ENCODE data around the gene PTPN3. TPM values are rescaled to one million over a fixed set of nuclear protein-coding genes. Genes with fewer than 3 reads are reported as not detected.

The PTPN3 gene
- polyA plus RNA-seq, 1 experiment, result 1.1 TPM

DNA sequence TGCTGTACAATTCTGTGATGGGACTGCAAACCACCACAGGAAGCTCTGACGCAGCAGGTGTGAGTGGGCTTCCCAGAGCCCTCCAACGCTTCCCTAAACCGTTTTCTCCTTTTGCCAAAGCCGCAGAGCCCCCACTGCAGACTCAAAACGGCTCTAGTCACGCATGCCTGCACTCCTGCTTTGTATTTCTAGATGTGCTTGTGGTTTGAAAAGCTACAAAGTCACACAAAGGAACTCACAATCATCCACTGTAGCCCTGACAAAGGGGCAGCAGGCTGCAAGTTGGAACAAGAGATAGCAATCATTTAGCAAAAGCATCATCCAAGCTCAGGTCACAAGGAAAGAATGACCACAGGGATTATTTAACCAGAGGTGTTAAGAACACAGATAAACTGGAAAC, 79.3 kb downstream of the PTPN3 start:
- TF ChIP-seq, protein P1, sequence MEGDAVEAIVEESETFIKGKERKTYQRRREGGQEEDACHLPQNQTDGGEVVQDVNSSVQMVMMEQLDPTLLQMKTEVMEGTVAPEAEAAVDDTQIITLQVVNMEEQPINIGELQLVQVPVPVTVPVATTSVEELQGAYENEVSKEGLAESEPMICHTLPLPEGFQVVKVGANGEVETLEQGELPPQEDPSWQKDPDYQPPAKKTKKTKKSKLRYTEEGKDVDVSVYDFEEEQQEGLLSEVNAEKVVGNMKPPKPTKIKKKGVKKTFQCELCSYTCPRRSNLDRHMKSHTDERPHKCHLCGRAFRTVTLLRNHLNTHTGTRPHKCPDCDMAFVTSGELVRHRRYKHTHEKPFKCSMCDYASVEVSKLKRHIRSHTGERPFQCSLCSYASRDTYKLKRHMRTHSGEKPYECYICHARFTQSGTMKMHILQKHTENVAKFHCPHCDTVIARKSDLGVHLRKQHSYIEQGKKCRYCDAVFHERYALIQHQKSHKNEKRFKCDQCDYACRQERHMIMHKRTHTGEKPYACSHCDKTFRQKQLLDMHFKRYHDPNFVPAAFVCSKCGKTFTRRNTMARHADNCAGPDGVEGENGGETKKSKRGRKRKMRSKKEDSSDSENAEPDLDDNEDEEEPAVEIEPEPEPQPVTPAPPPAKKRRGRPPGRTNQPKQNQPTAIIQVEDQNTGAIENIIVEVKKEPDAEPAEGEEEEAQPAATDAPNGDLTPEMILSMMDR (IDR thresholded peaks at IDR 0.05; ENCODE audit: insufficient read depth, low read depth, low read length), result no peak
- Histone ChIP-seq H3K36me3 (ENCODE audit: control insufficient read depth, insufficient read depth, low read length) (no peaks in the 10 kb centered on the region), H3K27me3 (ENCODE audit: control insufficient read depth, insufficient read depth, low read length) (no peaks in the 10 kb centered on the region), H3K4me3 (ENCODE audit: low read depth, low read length) (no peak overlapping the region)
- no peak for DNase-seq (ENCODE audit: low read depth)
- POLR2A ChIA-PET, result no interaction called here
- CTCF ChIA-PET, result interaction anchor here (2.0 kb wide), 1 partner anchor 8 kb away, joined by 9 read pairs; no protein-coding TSS in a partner anchor

- POLR2A ChIA-PET, result no interaction called here
- no peaks in the 10 kb centered on the region for H3K36me3 ChIP-seq (ENCODE audit: control insufficient read depth, insufficient read depth, low read length)
- CTCF ChIA-PET, result interaction anchor here (2.0 kb wide), 1 partner anchor 7 kb away, joined by 9 read pairs; no protein-coding TSS in a partner anchor
- DNase-seq (ENCODE audit: low read depth), result no peak
- TF ChIP-seq, protein P1 (IDR thresholded peaks at IDR 0.05; ENCODE audit: insufficient read depth, low read depth, low read length), result no peak
- H3K27me3 ChIP-seq (ENCODE audit: control insufficient read depth, insufficient read depth, low read length), result no peaks in the 10 kb centered on the region
- H3K4me3 ChIP-seq (ENCODE audit: low read depth, low read length), result no peak overlapping the region
Observed at GRCh38 chr9:109417585-109418544, 80.2 kb downstream of the PTPN3 start.

GRCh38 chr9:109417054-109417453, 81.1 kb downstream of the PTPN3 start:
- H3K4me3 ChIP-seq (ENCODE audit: low read depth, low read length), result no peak overlapping the region
- ChIA-PET CTCF (no interaction called here), POLR2A (no interaction called here)
- TF ChIP-seq, protein P1 (IDR thresholded peaks at IDR 0.05; ENCODE audit: insufficient read depth, low read depth, low read length), result no peak
- H3K27me3 ChIP-seq (ENCODE audit: control insufficient read depth, insufficient read depth, low read length), result no peaks in the 10 kb centered on the region
- no peak for DNase-seq (ENCODE audit: low read depth)
- H3K36me3 ChIP-seq (ENCODE audit: control insufficient read depth, insufficient read depth, low read length), result no peaks in the 10 kb centered on the region

DNA sequence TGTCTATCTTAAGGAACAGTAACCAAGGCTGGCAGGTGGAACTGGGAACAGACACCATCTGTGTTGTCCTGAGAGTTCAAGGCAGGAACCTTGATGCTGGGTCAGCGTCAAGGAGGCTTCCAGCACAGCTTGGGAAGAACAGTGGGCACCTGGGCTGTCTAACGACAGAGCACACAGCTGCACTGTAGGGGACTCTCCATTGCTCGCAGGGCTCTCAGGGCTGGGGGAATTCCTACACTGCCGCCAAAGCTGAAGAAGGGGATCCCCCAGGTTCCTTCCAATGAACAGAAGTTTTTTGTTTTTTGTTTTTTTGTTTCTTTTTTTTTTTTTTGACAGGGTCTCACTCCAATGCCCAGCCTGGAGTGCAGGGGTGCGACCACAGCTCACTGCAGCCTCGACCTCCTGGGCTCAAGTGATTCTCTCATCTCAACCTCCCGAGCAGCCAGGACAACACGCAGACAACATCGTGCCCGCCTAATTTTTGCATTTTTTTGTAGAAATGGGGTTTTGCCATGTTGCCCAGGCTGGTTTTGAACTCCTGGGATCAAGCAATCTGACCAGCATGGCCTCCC, 81.9 kb downstream of the PTPN3 start:
- no peak overlapping the region for H3K4me3 ChIP-seq (ENCODE audit: low read depth, low read length)
- DNase-seq (ENCODE audit: low read depth), result no peak
- ChIA-PET CTCF (no interaction called here), POLR2A (no interaction called here)
- H3K27me3 ChIP-seq (ENCODE audit: control insufficient read depth, insufficient read depth, low read length), result no peaks in the 10 kb centered on the region
- no peaks in the 10 kb centered on the region for H3K36me3 ChIP-seq (ENCODE audit: control insufficient read depth, insufficient read depth, low read length)
- TF ChIP-seq, protein P1 (IDR thresholded peaks at IDR 0.05; ENCODE audit: insufficient read depth, low read depth, low read length), result no peak

DNA sequence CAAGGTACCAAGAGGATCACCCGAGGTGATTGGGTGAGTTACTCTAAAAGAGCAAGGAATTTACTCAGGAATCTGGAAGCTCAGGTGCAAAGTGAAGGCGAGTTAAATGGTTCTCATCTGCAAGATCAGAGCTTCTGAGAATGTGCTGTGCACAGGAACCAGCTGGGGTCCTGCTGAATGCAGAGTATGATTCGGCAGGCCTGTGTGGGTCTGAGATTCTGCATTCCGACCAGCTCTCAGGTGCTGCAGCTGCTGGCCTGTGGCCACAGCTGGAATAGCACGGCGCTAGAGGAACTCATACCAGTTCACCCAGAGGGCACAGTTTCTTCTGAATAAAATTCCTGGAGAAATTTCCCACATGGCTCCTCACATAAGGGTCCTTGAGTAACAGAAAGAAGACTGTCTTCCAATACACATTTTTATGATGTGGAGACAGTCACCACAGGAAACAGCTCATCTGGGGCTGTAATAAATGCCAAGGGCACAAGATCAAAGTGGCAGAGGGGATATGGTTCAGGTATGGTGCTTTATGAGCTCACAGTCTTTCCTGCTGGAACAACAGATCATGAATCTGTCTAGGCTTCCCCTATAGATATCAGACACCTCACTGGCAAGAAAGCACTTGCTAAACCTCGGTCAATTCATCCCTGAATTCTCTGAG, 83.9 kb downstream of the PTPN3 start:
- no peak for DNase-seq (ENCODE audit: low read depth)
- 0 out of 2 replicates have a peak, but pooled peaks cover 1% of the 10 kb centered on the region for H3K27me3 ChIP-seq (ENCODE audit: control insufficient read depth, insufficient read depth, low read length)
- ChIA-PET POLR2A (no interaction called here), CTCF (interaction anchor here (1.0 to 1.2 kb wide), 3 partner anchors 10 to 13 kb away, joined by 3 to 4 read pairs (median 3); no protein-coding TSS in a partner anchor)
- H3K36me3 ChIP-seq (ENCODE audit: control insufficient read depth, insufficient read depth, low read length), result no peaks in the 10 kb centered on the region; the same call in 1 of the 2 replicates
- TF ChIP-seq, protein P1 (IDR thresholded peaks at IDR 0.05; ENCODE audit: insufficient read depth, low read depth, low read length), result no peak
- H3K4me3 ChIP-seq (ENCODE audit: low read depth, low read length), result no peak overlapping the region
